HCT116 (cell line): Measurements from ENCODE around the gene KRT15. TPM values are rescaled to one million over a fixed set of nuclear protein-coding genes. Genes with fewer than 3 reads are reported as not detected.
A peak's percentile ranks its signal among the peaks of the same experiment; 100 is the strongest.

ENCODE experiments used
- ATAC-seq: fragments of 200-7000 bp; cut with Tn5 transposase; 2 replicates; pipeline ENCODE4 v1.9.1; 2020; ENCODE audit warnings: mild to moderate bottlenecking, moderate library complexity
- BruUV-seq: library from RNA; stranded (reverse); fragments of 400-500 nt; replicated peaks from 2 replicates; lab custom pipeline; 2021; lab: Mats Ljungman, UMichigan
- CTCF ChIA-PET: fragments of 300-600 bp; sonication (Branson Sonifier 250); formaldehyde crosslinking; loops from one replicate; lab custom pipeline; 2021; ENCODE audit warnings: antibody characterized with exemption; lab: Charles Lee
- POLR2A ChIA-PET: fragments of 300-600, 350-600 bp; sonication (Branson Sonifier 250); formaldehyde crosslinking; loops from one replicate; lab custom pipeline; 2021; ENCODE audit warnings: antibody characterized with exemption; lab: Charles Lee
- RAD21 ChIA-PET, 2 experiments: fragments of 300-600 bp; sonication (Branson Sonifier 250); formaldehyde crosslinking; loops; one replicate each; lab custom pipeline; 2023; ENCODE audit warnings: low total read pairs in 2 of 2; ENCODE audit not compliant: uncharacterized antibody in 2 of 2, unreplicated experiment in 2 of 2, low non-redundant PET in 1 of 2; lab: Charles Lee
- DNase-seq: peaks from one replicate; pipeline ENCODE4 v3.0.0-alpha.2; 2010; ENCODE audit warnings: low read depth, low spot score
- H2AFZ ChIP-seq: fragments of 200-600 bp; shearing (Covaris generic), sonication (generic); 2 replicates; pipeline ENCODE4 v1.6.1; 2017; ENCODE audit warnings: low read depth, mixed run types, mixed read lengths, antibody characterized with exemption, low read length; ENCODE audit not compliant: poor library complexity, severe bottlenecking
- H3K27ac ChIP-seq: 2 replicates; pipeline ENCODE4 v1.5.1; 2012; ENCODE audit warnings: low read depth, low read length
- H3K27me3 ChIP-seq: fragments of 200-600 bp; sonication (generic); 2 replicates; pipeline ENCODE4 v1.6.1; 2016; ENCODE audit warnings: mixed run types, low read length, mixed read lengths; ENCODE audit not compliant: insufficient read depth
- H3K36me3 ChIP-seq, 2 experiments: fragments of 200-500 bp in 1 of 2; fragments of 200-600 bp in 1 of 2; sonication (Bioruptor generic) in 1 of 2; sonication (generic) in 1 of 2; 2 replicates each; pipeline versions ENCODE4 v1.5.1 to v1.6.1; 2014 to 2016; ENCODE audit warnings: low read length in 2 of 2, inconsistent platforms in 1 of 2, mixed read lengths in 1 of 2, mixed run types in 1 of 2; ENCODE audit not compliant: insufficient read depth in 2 of 2, control insufficient read depth in 1 of 2
- H3K4me1 ChIP-seq, 2 experiments: fragments of 200-600 bp in 1 of 2; sonication (generic) in 1 of 2; 2 replicates each; pipeline versions ENCODE4 v1.5.1 to v1.6.1; 2012 to 2017; ENCODE audit warnings: low read length in 2 of 2, inconsistent platforms in 1 of 2, mild to moderate bottlenecking in 1 of 2, mixed read lengths in 1 of 2, mixed run types in 1 of 2, moderate library complexity in 1 of 2; ENCODE audit not compliant: insufficient read depth in 2 of 2, control insufficient read depth in 1 of 2
- H3K4me2 ChIP-seq: fragments of 200-600 bp; sonication (generic); 2 replicates; pipeline ENCODE4 v1.6.1; 2017; ENCODE audit warnings: mixed run types, low read length, mixed read lengths
- H3K4me3 ChIP-seq, 2 experiments: fragments of 200-600 bp in 1 of 2; sonication (generic) in 1 of 2; replicated peaks in 1 of 2; 2 replicates each; pipeline ENCODE4 v1.5.1; 2011 to 2016; ENCODE audit warnings: low read length in 2 of 2, control low read depth in 1 of 2, low read depth in 1 of 2, mild to moderate bottlenecking in 1 of 2, mixed read lengths in 1 of 2, mixed run types in 1 of 2
- H3K79me2 ChIP-seq: fragments of 200-600 bp; sonication (generic); 2 replicates; pipeline ENCODE4 v1.6.1; 2017; ENCODE audit warnings: mild to moderate bottlenecking, mixed run types, low read length, moderate library complexity, mixed read lengths; ENCODE audit not compliant: insufficient read depth
- H3K9ac ChIP-seq: fragments of 200-600 bp; sonication (generic); 2 replicates; pipeline ENCODE4 v1.6.1; 2016; ENCODE audit warnings: low read length, mixed read lengths
- H3K9me2 ChIP-seq: fragments of 200-600 bp; sonication (generic), shearing (Covaris generic); 2 replicates; pipeline ENCODE4 v1.6.1; 2017; ENCODE audit warnings: mixed run types, mild to moderate bottlenecking, moderate library complexity; ENCODE audit not compliant: insufficient read depth
- H3K9me3 ChIP-seq, 2 experiments: fragments of 200-500 bp in 1 of 2; fragments of 200-600 bp in 1 of 2; sonication (Bioruptor generic) in 1 of 2; sonication (generic) in 1 of 2; 2 replicates each; pipeline ENCODE4 v1.6.1; 2014 to 2017; ENCODE audit warnings: low read length in 2 of 2, mixed read lengths in 2 of 2, inconsistent platforms in 1 of 2, low read depth in 1 of 2, mild to moderate bottlenecking in 1 of 2, mixed run types in 1 of 2, moderate library complexity in 1 of 2; ENCODE audit not compliant: control insufficient read depth in 1 of 2, insufficient read depth in 1 of 2
- H4K20me1 ChIP-seq: fragments of 200-600 bp; sonication (generic), shearing (Covaris generic); 2 replicates; pipeline ENCODE4 v1.6.1; 2017; ENCODE audit warnings: mixed run types, mild to moderate bottlenecking, moderate library complexity; ENCODE audit not compliant: insufficient read depth
- CBX3 ChIP-seq: IDR thresholded peaks from 2 replicates; pipeline ENCODE4 v1.6.1; 2012; ENCODE audit warnings: low read depth
- FOSL1 ChIP-seq: IDR thresholded peaks from 2 replicates; pipeline ENCODE4 v1.6.1; 2012; ENCODE audit warnings: low read depth
- POLR2A ChIP-seq: IDR thresholded peaks from 2 replicates; pipeline ENCODE4 v1.7.0; 2011; ENCODE audit warnings: borderline replicate concordance; ENCODE audit not compliant: insufficient read depth, insufficient read length; ENCODE audit errors: extremely low read depth
- RAD21 ChIP-seq: IDR thresholded peaks from 2 replicates; pipeline ENCODE4 v1.6.1; 2012; ENCODE audit warnings: low read depth, mild to moderate bottlenecking
- SIN3A ChIP-seq: IDR thresholded peaks from 2 replicates; pipeline ENCODE4 v1.6.1; 2012; ENCODE audit warnings: low read depth
- SP1 ChIP-seq: IDR thresholded peaks from 2 replicates; pipeline ENCODE4 v1.6.1; 2012; ENCODE audit warnings: low read depth
- SRF ChIP-seq: IDR thresholded peaks from 2 replicates; pipeline ENCODE4 v1.6.1; 2012; ENCODE audit warnings: low read depth
- YY1 ChIP-seq: IDR thresholded peaks from 2 replicates; pipeline ENCODE4 v1.6.1; 2011; ENCODE audit warnings: low read length, low read depth, moderate library complexity, mild to moderate bottlenecking; ENCODE audit not compliant: insufficient replicate concordance; ENCODE audit errors: extremely low read depth
- ZFX ChIP-seq: fragments of 450-650 bp; IDR thresholded peaks from 2 replicates; pipeline ENCODE4 v1.6.1; 2017
- ZNF274 ChIP-seq: fragments of 200-500 bp; sonication (Bioruptor generic); IDR thresholded peaks from 2 replicates; pipeline ENCODE4 v1.6.1; 2014; ENCODE audit warnings: mild to moderate bottlenecking, low read depth, low read length, inconsistent platforms
- intact Hi-C: fragments of 100-400 bp; cut with micrococcal nuclease; formaldehyde crosslinking; loops from 2 replicates; pipeline ENCODE4 v1.10.0; 2022
- total RNA-seq: library from RNA; stranded (reverse); gene quantifications from one replicate; pipeline ENCODE4 v1.2.1, GENCODE V29; 2021; ENCODE audit not compliant: unreplicated experiment

The KRT15 gene
- total RNA-seq, 1 experiment from 2014 or later: 37.1 TPM

DNA sequence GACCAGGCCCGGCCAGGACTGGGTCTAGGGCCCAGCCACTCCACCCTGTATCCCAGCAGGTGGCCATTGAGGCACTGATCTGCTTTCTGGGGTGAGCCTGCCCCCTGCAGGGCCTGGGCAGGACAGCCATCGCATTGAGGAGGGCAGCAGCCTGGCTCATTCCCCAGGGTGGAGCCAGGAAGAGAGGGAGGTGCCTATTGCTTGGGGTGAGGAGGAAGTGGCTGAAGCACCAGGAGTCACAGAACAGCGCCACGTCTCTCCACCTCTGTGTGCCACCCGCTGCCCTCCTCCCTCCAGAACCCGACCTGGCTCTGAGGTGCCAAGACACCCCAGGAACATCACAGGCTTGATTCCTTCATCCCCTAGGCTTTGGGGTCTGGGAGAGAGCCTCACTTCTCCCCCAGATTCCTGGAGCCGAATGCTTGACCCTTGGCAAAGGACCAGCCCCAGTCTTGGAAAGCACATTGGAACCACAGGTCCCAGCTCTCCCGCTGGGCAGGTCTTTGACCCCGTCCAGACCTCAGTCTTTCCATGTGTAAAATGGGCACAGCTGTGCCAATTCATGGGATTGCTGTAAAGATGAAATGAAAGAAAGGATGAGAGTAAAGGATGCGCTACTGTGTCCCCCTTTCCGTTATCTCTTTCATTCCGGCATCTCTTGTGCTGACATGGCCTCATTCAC, 21.7 kb downstream of the KRT15 start (continued):
- TF ChIP-seq RAD21 (peak; percentile 100), FOSL1 (no peak), SP1 (peak; percentile 56), ZNF274 (no peak), ZFX (no peak)

DNA sequence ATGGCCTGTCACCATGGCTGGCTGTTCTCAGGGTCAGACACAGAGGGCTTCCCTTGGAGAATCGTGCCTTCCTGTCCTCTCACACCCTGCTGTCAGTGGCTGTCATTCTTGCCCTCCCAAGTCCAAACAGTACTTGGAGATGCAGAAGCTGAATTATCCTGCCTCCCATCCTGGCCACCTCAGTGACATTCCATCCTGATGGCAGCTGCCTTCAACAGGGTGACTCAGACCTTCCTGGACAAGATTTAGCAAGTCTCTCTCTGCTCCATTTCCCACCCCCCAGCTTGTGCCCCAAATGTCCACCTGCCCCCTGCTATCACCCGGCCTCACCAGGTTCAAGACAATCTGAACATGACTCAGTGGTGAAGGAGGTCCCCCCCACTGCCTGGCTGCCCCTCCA, 24.2 kb downstream of the KRT15 start:
- intact Hi-C loops: loop anchor here (10.0 kb wide), 1 partner anchor 80 kb away; no protein-coding TSS in a partner anchor
- H3K9ac ChIP-seq: peak overlapping the region; percentile 40
- H3K4me3 ChIP-seq: no peak overlapping the region
- ATAC-seq: peak; percentile 21; the same call in 1 of the 2 replicates
- no peaks in the 10 kb centered on the region for H4K20me1 ChIP-seq
- H3K9me2 ChIP-seq: no peaks in the 10 kb centered on the region
- no peaks in the 10 kb centered on the region for H3K79me2 ChIP-seq
- ChIA-PET CTCF (interaction anchor here (0.8 to 4.7 kb wide), 12 partner anchors 27 to 879 kb away, joined by 3 to 23 read pairs (median 6); no protein-coding TSS in a partner anchor), POLR2A (interaction anchor here (1.0 to 1.2 kb wide), 2 partner anchors 27 to 90 kb away, joined by 4 read pairs; no protein-coding TSS in a partner anchor), RAD21 (interaction anchor here in 1 of 2 experiments (1.1 to 2.5 kb wide), 3 partner anchors 54 to 163 kb away, joined by 3 to 5 read pairs (median 3); no protein-coding TSS in a partner anchor)
- H3K4me1 ChIP-seq: peaks cover 23 to 71% of the 10 kb centered on the region in 2 experiments
- DNase-seq: no peak
- H3K9me3 ChIP-seq: no peaks in the 10 kb centered on the region
- no peaks in the 10 kb centered on the region for H3K27me3 ChIP-seq
- no TSS peak for BruUV-seq
- TF ChIP-seq YY1 (peak; percentile 32), CBX3 (peak; percentile 59; the same call in 1 of the 2 replicates), POLR2A (no peak), SIN3A (no peak), SRF (no peak), SP1 (peak; percentile 64), ZFX (no peak)
- H2AFZ ChIP-seq: no peak overlapping the region
- H3K4me2 ChIP-seq: peak overlapping the region; percentile 56
- H3K27ac ChIP-seq: peak overlapping the region; percentile 28
- H3K36me3 ChIP-seq: no peaks in the 10 kb centered on the region
